Stimulated activated CD8-positive, alpha-beta memory T cell treated with anti-CD3 and anti-CD28 coated beads, Interleukin-7, amount 100 ng/mL, for 48 hours (primary cell): Measurements from ENCODE around the gene SLC4A7.
"Not testable (repeated sequence)": the region's sequence is repeated elsewhere in the genome, so short reads cannot be mapped to it uniquely, and the experiment has no call there.

ENCODE experiments used
- DNase-seq, 2 donors: peaks; one replicate each; pipeline ENCODE4 v3.0.0-alpha.2; 2020; ENCODE audit warnings: low read depth in 1 of 2; ENCODE audit errors: extremely low read depth in 1 of 2

The SLC4A7 gene

GRCh38 chr3:27488821-27489220 lies 4.6 kb upstream of the SLC4A7 start:
- DNase-seq, result no peak

GRCh38 chr3:27487383-27487782 lies 3.2 kb upstream of the SLC4A7 start:
- DNase-seq, result no peak

GRCh38 chr3:27486336-27486735 lies 2.2 kb upstream of the SLC4A7 start:
- no peak for DNase-seq

GRCh38 chr3:27485866-27486265 lies 1.7 kb upstream of the SLC4A7 start:
- no peak for DNase-seq

GRCh38 chr3:27483117-27484014 lies 818 bp downstream of the SLC4A7 start:
- DNase-seq, result peak; percentile 12 to 15

GRCh38 chr3:27479806-27480543 lies 4.2 kb downstream of the SLC4A7 start:
- no peak for DNase-seq

- no peak for DNase-seq
Measured at GRCh38 chr3:27471923-27472550, 12.1 kb downstream of the SLC4A7 start.

- no peak for DNase-seq
Measured at GRCh38 chr3:27468283-27468886, 15.8 kb downstream of the SLC4A7 start.

GRCh38 chr3:27467545-27467944 lies 16.6 kb downstream of the SLC4A7 start:
- no peak for DNase-seq

- DNase-seq, result no peak
Measured at GRCh38 chr3:27464646-27465045, 19.5 kb downstream of the SLC4A7 start.

- DNase-seq, result no peak
Measured at GRCh38 chr3:27462228-27462627, 22.0 kb downstream of the SLC4A7 start.

- DNase-seq, result no peak
Measured at GRCh38 chr3:27458929-27459328, 25.3 kb downstream of the SLC4A7 start.

GRCh38 chr3:27456554-27456953 lies 27.6 kb downstream of the SLC4A7 start:
- no peak for DNase-seq

- DNase-seq, result no peak
Measured at GRCh38 chr3:27454914-27455313, 29.3 kb downstream of the SLC4A7 start.

- no peak for DNase-seq
Measured at GRCh38 chr3:27454461-27454860, 29.7 kb downstream of the SLC4A7 start.

- DNase-seq, result no peak
Measured at GRCh38 chr3:27452368-27453090, 31.7 kb downstream of the SLC4A7 start.

- no peak for DNase-seq
Measured at GRCh38 chr3:27451842-27452241, 32.3 kb downstream of the SLC4A7 start.

GRCh38 chr3:27451251-27451650 lies 32.9 kb downstream of the SLC4A7 start:
- DNase-seq, result no peak

- DNase-seq, result no peak
Measured at GRCh38 chr3:27449530-27450150, 34.5 kb downstream of the SLC4A7 start.

- DNase-seq, result not testable (repeated sequence)
Measured at GRCh38 chr3:27442995-27443394, 41.2 kb downstream of the SLC4A7 start.
